Measurements from ENCODE around the gene COL18A1.

The COL18A1 gene

DNA sequence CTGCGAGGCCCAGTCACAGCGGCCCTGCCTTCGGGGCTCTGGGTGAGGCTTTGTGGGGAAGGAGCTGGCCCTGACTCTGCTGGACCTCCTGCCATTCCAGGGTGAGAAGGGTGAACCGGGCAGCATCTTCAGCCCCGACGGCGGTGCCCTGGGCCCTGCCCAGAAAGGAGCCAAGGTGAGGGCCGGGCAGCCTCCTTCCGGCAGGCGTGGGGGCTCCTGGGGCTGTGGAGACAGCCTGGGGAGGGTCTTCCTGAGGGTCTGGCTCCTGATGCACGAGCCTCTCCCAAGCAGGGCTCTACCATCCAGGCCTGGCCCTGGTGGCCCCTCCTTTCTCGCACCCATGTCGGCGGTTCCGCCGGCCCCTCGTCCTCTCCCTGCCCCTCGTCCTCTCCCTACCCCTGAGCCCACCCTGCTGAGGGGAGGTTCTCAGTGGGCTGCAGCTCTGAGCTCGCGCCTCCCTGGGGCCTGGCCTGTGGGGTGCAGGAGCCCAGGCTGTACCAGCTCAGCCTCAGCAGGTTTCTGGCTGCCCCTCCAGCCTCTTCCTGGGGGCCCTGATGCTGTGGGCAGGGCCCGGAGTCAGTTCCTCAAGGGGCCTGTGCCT lies 88.5 kb downstream of the COL18A1 start:
- Histone ChIP-seq H3K4me1 (ENCODE audit: insufficient read depth, low read length, poor library complexity, severe bottlenecking) (peaks cover 10% of the 10 kb centered on the region), H3F3A (ENCODE audit: low read depth) (no peaks in the 10 kb centered on the region), H2AFZ (ENCODE audit: low read length) (no peak overlapping the region), H4K20me1 (ENCODE audit: insufficient read depth, low read length, poor library complexity, severe bottlenecking) (no peaks in the 10 kb centered on the region), H3K9me3 (ENCODE audit: insufficient read depth, low read depth, low read length) (no peaks in the 10 kb centered on the region), H3K27me3 (ENCODE audit: insufficient read depth, low read length, poor library complexity, severe bottlenecking) (no peaks in the 10 kb centered on the region), H3K9me2 (replicated peaks; ENCODE audit: low read depth, low read length) (no peaks in the 10 kb centered on the region), H3K36me3 (ENCODE audit: insufficient read depth, low read length) (no peaks in the 10 kb centered on the region), H3K4me2 (ENCODE audit: low read depth, low read length, poor library complexity, severe bottlenecking) (no peak overlapping the region), H3K9ac (ENCODE audit: low read depth, low read length, poor library complexity, severe bottlenecking) (no peak overlapping the region), H3K79me2 (ENCODE audit: insufficient read depth, low read length) (no peaks in the 10 kb centered on the region), H3K4me3 (ENCODE audit: low read length, poor library complexity, severe bottlenecking) (no peak overlapping the region)
- TF ChIP-seq CTCF (conservative IDR thresholded peaks at IDR 0.05; ENCODE audit: low read length) (no peak), EZH2phosphoT487 (IDR thresholded peaks at IDR 0.05; ENCODE audit: borderline replicate concordance) (no peak)

GRCh38 chr21:45494135-45494850 lies 89.3 kb downstream of the COL18A1 start:
- Histone ChIP-seq H3K36me3 (ENCODE audit: insufficient read depth, low read length) (no peaks in the 10 kb centered on the region), H3K4me3 (ENCODE audit: low read length, poor library complexity, severe bottlenecking) (no peak overlapping the region), H3K4me2 (ENCODE audit: low read depth, low read length, poor library complexity, severe bottlenecking) (no peak overlapping the region), H3K27me3 (ENCODE audit: insufficient read depth, low read length, poor library complexity, severe bottlenecking) (no peaks in the 10 kb centered on the region), H3K9me3 (ENCODE audit: insufficient read depth, low read depth, low read length) (no peaks in the 10 kb centered on the region), H3K4me1 (ENCODE audit: insufficient read depth, low read length, poor library complexity, severe bottlenecking) (peaks cover 10% of the 10 kb centered on the region), H3K9me2 (replicated peaks; ENCODE audit: low read depth, low read length) (no peaks in the 10 kb centered on the region), H3K79me2 (ENCODE audit: insufficient read depth, low read length) (no peaks in the 10 kb centered on the region), H3K9ac (ENCODE audit: low read depth, low read length, poor library complexity, severe bottlenecking) (no peak overlapping the region), H2AFZ (ENCODE audit: low read length) (no peak overlapping the region), H4K20me1 (ENCODE audit: insufficient read depth, low read length, poor library complexity, severe bottlenecking) (no peaks in the 10 kb centered on the region), H3F3A (ENCODE audit: low read depth) (no peaks in the 10 kb centered on the region)
- no peak for TF ChIP-seq CTCF (conservative IDR thresholded peaks at IDR 0.05; ENCODE audit: low read length)
- TF ChIP-seq EZH2phosphoT487 (IDR thresholded peaks at IDR 0.05; ENCODE audit: borderline replicate concordance): no peak

DNA sequence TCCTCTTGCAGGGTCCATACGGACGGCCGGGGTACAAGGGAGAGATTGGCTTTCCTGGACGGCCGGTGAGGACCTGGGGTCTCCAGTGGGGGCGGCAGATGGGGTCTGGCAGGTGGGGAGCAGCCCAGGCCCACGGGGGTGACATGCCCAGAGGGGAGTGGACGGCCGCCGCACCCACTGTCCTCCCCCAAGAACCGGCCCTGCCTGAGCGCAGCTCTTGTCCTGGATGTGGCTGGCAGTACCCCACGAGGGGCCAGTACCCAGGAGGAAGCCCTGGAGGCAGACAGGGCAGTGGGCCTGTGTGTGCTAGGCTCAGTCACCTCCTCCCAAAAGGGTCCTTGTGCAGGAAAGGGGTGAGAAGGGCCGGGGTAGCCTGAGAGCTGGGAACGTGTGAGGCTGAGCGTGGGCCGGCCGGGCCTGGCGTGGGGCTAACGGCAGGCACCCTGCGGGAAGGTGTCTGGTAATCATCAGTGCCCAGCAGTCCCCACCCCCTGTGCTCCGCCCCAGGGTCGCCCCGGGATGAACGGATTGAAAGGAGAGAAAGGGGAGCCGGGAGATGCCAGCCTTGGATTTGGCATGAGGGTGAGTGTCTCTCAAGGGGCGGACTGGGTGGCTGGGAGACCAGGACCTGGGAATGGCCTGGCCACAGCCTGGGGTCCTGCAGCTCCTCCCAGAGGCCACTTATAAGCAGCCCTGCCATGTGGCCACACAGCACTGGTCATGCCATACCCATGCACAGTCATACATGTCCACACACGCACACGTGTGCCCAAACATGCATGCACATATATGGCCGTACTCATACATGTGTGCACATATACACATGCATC lies 90.1 kb downstream of the COL18A1 start:
- Histone ChIP-seq H3K79me2 (ENCODE audit: insufficient read depth, low read length) (no peaks in the 10 kb centered on the region), H2AFZ (ENCODE audit: low read length) (no peak overlapping the region), H3K9me2 (replicated peaks; ENCODE audit: low read depth, low read length) (no peaks in the 10 kb centered on the region), H3K4me3 (ENCODE audit: low read length, poor library complexity, severe bottlenecking) (no peak overlapping the region), H3K36me3 (ENCODE audit: insufficient read depth, low read length) (no peaks in the 10 kb centered on the region), H3K9me3 (ENCODE audit: insufficient read depth, low read depth, low read length) (no peaks in the 10 kb centered on the region), H3K27me3 (ENCODE audit: insufficient read depth, low read length, poor library complexity, severe bottlenecking) (no peaks in the 10 kb centered on the region), H3K4me2 (ENCODE audit: low read depth, low read length, poor library complexity, severe bottlenecking) (no peak overlapping the region), H3K9ac (ENCODE audit: low read depth, low read length, poor library complexity, severe bottlenecking) (no peak overlapping the region), H3F3A (ENCODE audit: low read depth) (no peaks in the 10 kb centered on the region), H3K4me1 (ENCODE audit: insufficient read depth, low read length, poor library complexity, severe bottlenecking) (peaks cover 9% of the 10 kb centered on the region), H4K20me1 (ENCODE audit: insufficient read depth, low read length, poor library complexity, severe bottlenecking) (no peaks in the 10 kb centered on the region)
- TF ChIP-seq CTCF (conservative IDR thresholded peaks at IDR 0.05; ENCODE audit: low read length) (no peak), EZH2phosphoT487 (IDR thresholded peaks at IDR 0.05; ENCODE audit: borderline replicate concordance) (no peak)

Measured in Loucy (cell line).